ENCODE data around the gene UTS2B.

- TF ChIP-seq POLR2A (IDR thresholded peaks at IDR 0.05) (no peak), CTCF (IDR thresholded peaks at IDR 0.05) (no peak)
Measured at GRCh38 chr3:191263850-191264249, 66.5 kb downstream of the UTS2B start.
